SK-N-SH treated with all-trans-retinoic acid at 6 μM for 48 hours (cell line): ENCODE measurements around the gene TMTC2.
"Not testable (repeated sequence)": the region's sequence is repeated elsewhere in the genome, so short reads cannot be mapped to it uniquely, and the experiment has no call there.

Source experiments
- ATAC-seq: fragments of 200-7000 bp; cut with Tn5 transposase; 3 replicates; pipeline ENCODE4 v1.9.1; 2020; ENCODE audit warnings: mild to moderate bottlenecking, moderate library complexity
- ARNTL ChIP-seq: fragments of 450-650 bp; formaldehyde crosslinking; IDR thresholded peaks from 2 replicates; pipeline ENCODE4 v1.5.0; 2020; ENCODE audit warnings: low read depth, mild to moderate bottlenecking, moderate library complexity, borderline replicate concordance
- CSDC2 ChIP-seq: fragments of 250-450 bp; sonication (Bioruptor Pico); IDR thresholded peaks from 2 replicates; pipeline ENCODE4 v1.5.0; 2020; ENCODE audit warnings: mild to moderate bottlenecking, moderate library complexity
- ESRRG ChIP-seq: fragments of 250-450 bp; sonication (Bioruptor Pico); IDR thresholded peaks from 2 replicates; pipeline ENCODE4 v1.6.1; 2021; ENCODE audit warnings: mild to moderate bottlenecking
- GLIS3 ChIP-seq: fragments of 250-450 bp; sonication (Bioruptor Pico); IDR thresholded peaks from 2 replicates; pipeline ENCODE4 v1.5.0; 2020; ENCODE audit warnings: mild to moderate bottlenecking, moderate library complexity
- ISL1 ChIP-seq: fragments of 250-450 bp; sonication (Bioruptor Pico); IDR thresholded peaks from 2 replicates; pipeline ENCODE4 v2.1.2; 2022; ENCODE audit warnings: mild to moderate bottlenecking, moderate library complexity
- OSR1 ChIP-seq: fragments of 250-450 bp; sonication (Bioruptor Pico); IDR thresholded peaks from 2 replicates; pipeline ENCODE4 v1.8.0; 2022; ENCODE audit warnings: moderate library complexity, mild to moderate bottlenecking, inconsistent platforms
- POU6F1 ChIP-seq: fragments of 250-450 bp; sonication (Bioruptor Pico); IDR thresholded peaks from 2 replicates; pipeline ENCODE4 v1.8.0; 2021; ENCODE audit warnings: low read depth, mild to moderate bottlenecking, moderate library complexity, borderline replicate concordance
- PPARA ChIP-seq: fragments of 250-450 bp; sonication (Bioruptor Pico); IDR thresholded peaks from 2 replicates; pipeline ENCODE4 v1.5.0; 2020; ENCODE audit warnings: mild to moderate bottlenecking, borderline replicate concordance
- RARB ChIP-seq: fragments of 250-450 bp; sonication (Bioruptor Pico); IDR thresholded peaks from 2 replicates; pipeline ENCODE4 v1.8.0; 2021; ENCODE audit warnings: mild to moderate bottlenecking, moderate library complexity
- SNAI2 ChIP-seq: fragments of 250-450 bp; sonication (Bioruptor Pico); IDR thresholded peaks from 2 replicates; pipeline ENCODE4 v1.5.0; 2020; ENCODE audit warnings: mild to moderate bottlenecking, moderate library complexity
- TCF4 ChIP-seq: fragments of 250-450 bp; sonication (Bioruptor Pico); IDR thresholded peaks from 2 replicates; pipeline ENCODE4 v1.8.0; 2021; ENCODE audit warnings: mild to moderate bottlenecking, moderate library complexity, borderline replicate concordance
- TOX ChIP-seq: fragments of 250-450 bp; sonication (Bioruptor Pico); IDR thresholded peaks from 2 replicates; pipeline ENCODE4 v1.8.0; 2021; ENCODE audit warnings: mild to moderate bottlenecking, moderate library complexity, borderline replicate concordance
- TSHZ2 ChIP-seq: fragments of 250-450 bp; sonication (Bioruptor Pico); IDR thresholded peaks from 2 replicates; pipeline ENCODE4 v1.5.0; 2020; ENCODE audit warnings: mild to moderate bottlenecking, moderate library complexity
- ZFP30 ChIP-seq: fragments of 450-650 bp; formaldehyde crosslinking; IDR thresholded peaks from 2 replicates; pipeline ENCODE4 v1.5.0; 2022; ENCODE audit warnings: mild to moderate bottlenecking, moderate library complexity
- ZNF565 ChIP-seq: fragments of 450-650 bp; formaldehyde crosslinking; conservative IDR thresholded peaks from 2 replicates; pipeline ENCODE4 v1.5.0; 2020; ENCODE audit warnings: low read depth, mild to moderate bottlenecking, moderate library complexity
- ZNF70 ChIP-seq: fragments of 450-650 bp; formaldehyde crosslinking; IDR thresholded peaks from 2 replicates; pipeline ENCODE4 v1.5.0; 2020; ENCODE audit warnings: mild to moderate bottlenecking, moderate library complexity
- ZNF8 ChIP-seq: fragments of 450-650 bp; formaldehyde crosslinking; IDR thresholded peaks from 2 replicates; pipeline ENCODE4 v1.5.0; 2020; ENCODE audit warnings: mild to moderate bottlenecking, moderate library complexity
- TF ChIP-seq, protein P1 (sequence below): fragments of 250-450 bp; sonication (Bioruptor Pico); IDR thresholded peaks from 2 replicates; pipeline ENCODE4 v1.5.1; 2020; ENCODE audit warnings: low read depth, mild to moderate bottlenecking, moderate library complexity
- TF ChIP-seq, protein P2 (sequence below): fragments of 250-450 bp; sonication (Bioruptor Pico); IDR thresholded peaks from 2 replicates; pipeline ENCODE4 v1.5.1; 2021; ENCODE audit warnings: mild to moderate bottlenecking, moderate library complexity
- TF ChIP-seq, protein P3 (sequence below): fragments of 250-450 bp; sonication (Bioruptor Pico); IDR thresholded peaks from 2 replicates; pipeline ENCODE4 v1.8.0; 2020; ENCODE audit warnings: mild to moderate bottlenecking, moderate library complexity, borderline replicate concordance

The TMTC2 gene

DNA sequence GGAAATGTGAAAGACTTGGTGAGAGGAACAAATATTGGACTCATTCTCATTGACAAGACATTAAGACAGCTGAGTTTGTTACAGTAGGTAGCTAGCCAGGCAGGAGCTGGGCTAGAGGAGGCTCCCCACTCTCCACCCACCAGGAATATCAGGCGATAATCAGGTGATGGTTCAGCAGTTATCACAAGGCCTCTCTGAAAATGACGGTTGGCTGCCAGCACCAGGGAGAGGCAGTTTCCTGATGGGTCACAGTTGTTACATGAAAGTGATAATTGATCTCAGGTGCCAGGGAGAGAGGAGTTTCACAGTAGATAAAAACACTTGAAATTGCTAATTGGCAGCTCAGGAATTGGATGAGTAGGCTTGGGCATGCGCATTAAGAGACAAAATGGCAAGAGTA lies 116.5 kb downstream of the TMTC2 start:
- no peak for ATAC-seq
- TF ChIP-seq RARB (CRISPR knock-in tag), result no peak
- no peak for TF ChIP-seq ESRRG (CRISPR knock-in tag)
- TF ChIP-seq TCF4 (CRISPR knock-in tag), result no peak
- TF ChIP-seq, protein P1, sequence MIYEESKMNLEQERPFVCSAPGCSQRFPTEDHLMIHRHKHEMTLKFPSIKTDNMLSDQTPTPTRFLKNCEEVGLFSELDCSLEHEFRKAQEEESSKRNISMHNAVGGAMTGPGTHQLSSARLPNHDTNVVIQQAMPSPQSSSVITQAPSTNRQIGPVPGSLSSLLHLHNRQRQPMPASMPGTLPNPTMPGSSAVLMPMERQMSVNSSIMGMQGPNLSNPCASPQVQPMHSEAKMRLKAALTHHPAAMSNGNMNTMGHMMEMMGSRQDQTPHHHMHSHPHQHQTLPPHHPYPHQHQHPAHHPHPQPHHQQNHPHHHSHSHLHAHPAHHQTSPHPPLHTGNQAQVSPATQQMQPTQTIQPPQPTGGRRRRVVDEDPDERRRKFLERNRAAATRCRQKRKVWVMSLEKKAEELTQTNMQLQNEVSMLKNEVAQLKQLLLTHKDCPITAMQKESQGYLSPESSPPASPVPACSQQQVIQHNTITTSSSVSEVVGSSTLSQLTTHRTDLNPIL (CRISPR knock-in tag), result no peak
- TF ChIP-seq ZNF565 (CRISPR knock-in tag), result no peak
- no peak for TF ChIP-seq GLIS3 (CRISPR knock-in tag)
- TF ChIP-seq, protein P2, sequence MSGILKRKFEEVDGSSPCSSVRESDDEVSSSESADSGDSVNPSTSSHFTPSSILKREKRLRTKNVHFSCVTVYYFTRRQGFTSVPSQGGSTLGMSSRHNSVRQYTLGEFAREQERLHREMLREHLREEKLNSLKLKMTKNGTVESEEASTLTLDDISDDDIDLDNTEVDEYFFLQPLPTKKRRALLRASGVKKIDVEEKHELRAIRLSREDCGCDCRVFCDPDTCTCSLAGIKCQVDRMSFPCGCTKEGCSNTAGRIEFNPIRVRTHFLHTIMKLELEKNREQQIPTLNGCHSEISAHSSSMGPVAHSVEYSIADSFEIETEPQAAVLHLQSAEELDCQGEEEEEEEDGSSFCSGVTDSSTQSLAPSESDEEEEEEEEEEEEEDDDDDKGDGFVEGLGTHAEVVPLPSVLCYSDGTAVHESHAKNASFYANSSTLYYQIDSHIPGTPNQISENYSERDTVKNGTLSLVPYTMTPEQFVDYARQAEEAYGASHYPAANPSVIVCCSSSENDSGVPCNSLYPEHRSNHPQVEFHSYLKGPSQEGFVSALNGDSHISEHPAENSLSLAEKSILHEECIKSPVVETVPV, result no peak
- TF ChIP-seq ZNF70 (CRISPR knock-in tag), result no peak
- TF ChIP-seq TOX (CRISPR knock-in tag), result no peak
- TF ChIP-seq POU6F1 (CRISPR knock-in tag), result no peak
- no peak for TF ChIP-seq TSHZ2
- no peak for TF ChIP-seq CSDC2 (CRISPR knock-in tag)
- TF ChIP-seq PPARA (CRISPR knock-in tag), result no peak
- TF ChIP-seq, protein P3, sequence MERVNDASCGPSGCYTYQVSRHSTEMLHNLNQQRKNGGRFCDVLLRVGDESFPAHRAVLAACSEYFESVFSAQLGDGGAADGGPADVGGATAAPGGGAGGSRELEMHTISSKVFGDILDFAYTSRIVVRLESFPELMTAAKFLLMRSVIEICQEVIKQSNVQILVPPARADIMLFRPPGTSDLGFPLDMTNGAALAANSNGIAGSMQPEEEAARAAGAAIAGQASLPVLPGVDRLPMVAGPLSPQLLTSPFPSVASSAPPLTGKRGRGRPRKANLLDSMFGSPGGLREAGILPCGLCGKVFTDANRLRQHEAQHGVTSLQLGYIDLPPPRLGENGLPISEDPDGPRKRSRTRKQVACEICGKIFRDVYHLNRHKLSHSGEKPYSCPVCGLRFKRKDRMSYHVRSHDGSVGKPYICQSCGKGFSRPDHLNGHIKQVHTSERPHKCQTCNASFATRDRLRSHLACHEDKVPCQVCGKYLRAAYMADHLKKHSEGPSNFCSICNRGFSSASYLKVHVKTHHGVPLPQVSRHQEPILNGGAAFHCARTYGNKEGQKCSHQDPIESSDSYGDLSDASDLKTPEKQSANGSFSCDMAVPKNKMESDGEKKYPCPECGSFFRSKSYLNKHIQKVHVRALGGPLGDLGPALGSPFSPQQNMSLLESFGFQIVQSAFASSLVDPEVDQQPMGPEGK (CRISPR knock-in tag), result no peak
- TF ChIP-seq ZNF8 (CRISPR knock-in tag), result no peak
- no peak for TF ChIP-seq ARNTL (CRISPR knock-in tag)
- no peak for TF ChIP-seq ZFP30 (CRISPR knock-in tag)
- TF ChIP-seq, all 23 proteins: peak for 0

DNA sequence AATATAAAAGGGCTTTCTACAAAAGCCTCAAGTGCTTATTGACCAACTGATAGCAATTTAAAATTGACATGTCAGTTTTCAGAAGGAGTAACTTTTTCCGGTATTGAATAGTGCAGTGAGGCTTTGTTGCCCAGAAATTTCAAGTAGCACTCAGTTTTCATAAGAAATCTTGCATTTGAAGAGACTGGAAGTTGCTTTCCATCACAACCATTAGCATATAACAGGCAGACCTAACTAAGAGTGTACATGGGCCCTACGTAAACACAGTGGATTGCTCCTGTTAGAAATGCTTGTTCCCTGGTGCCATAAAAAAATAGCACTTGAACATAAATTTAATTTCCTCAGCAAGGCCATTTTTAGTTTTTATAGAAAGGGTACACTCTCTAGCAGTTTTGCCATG lies 117.9 kb downstream of the TMTC2 start:
- TF ChIP-seq ZNF70 (CRISPR knock-in tag) (no peak), ISL1 (CRISPR knock-in tag) (no peak), ZNF8 (CRISPR knock-in tag) (no peak), GLIS3 (CRISPR knock-in tag) (no peak)
- no peak for ATAC-seq

- not testable (repeated sequence) for ATAC-seq
Observed at GRCh38 chr12:82805004-82805403, 118.3 kb downstream of the TMTC2 start.

- ATAC-seq, result no peak
- TF ChIP-seq ZNF8 (CRISPR knock-in tag) (no peak), OSR1 (no peak), ESRRG (CRISPR knock-in tag) (no peak), SNAI2 (CRISPR knock-in tag) (no peak), RARB (CRISPR knock-in tag) (no peak), ARNTL (CRISPR knock-in tag) (no peak)
Observed at GRCh38 chr12:82805812-82806497, 119.2 kb downstream of the TMTC2 start.
